ENCODE results near the gene KIF26B.

The KIF26B gene

GRCh38 chr1:245454051-245454450 is 299.3 kb downstream of the KIF26B start:
- ChIA-PET POLR2A (ENCODE audit: low non-redundant PET) (no interaction called here), CTCF (no interaction called here)
- TF ChIP-seq CTCF (conservative IDR thresholded peaks at IDR 0.05; ENCODE audit: low read depth) = no peak
- no peak for DNase-seq (ENCODE audit: low spot score)
- no peak overlapping the region for H3K27ac ChIP-seq

DNA sequence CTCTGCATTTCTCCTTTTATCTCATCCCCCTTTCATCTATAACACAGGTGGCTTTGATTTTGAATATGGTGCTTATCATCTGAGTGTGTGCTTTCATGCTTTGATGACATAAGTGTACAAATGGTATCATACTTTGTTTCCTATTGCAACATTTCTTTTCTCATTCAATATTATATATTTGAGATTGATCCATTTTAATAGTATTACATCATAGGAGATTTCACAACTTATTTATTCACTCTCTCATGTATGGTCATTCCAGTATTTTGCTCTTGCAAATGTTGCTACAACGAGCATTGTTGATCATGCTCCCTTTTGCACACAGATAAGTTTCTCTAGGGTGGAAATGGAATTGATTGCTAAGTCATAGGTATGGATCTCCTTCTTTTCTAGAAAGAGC is 302.8 kb downstream of the KIF26B start:
- no peak for TF ChIP-seq CTCF (conservative IDR thresholded peaks at IDR 0.05; ENCODE audit: low read depth)
- H3K27ac ChIP-seq = no peak overlapping the region
- DNase-seq (ENCODE audit: low spot score) = no peak
- ChIA-PET CTCF (no interaction called here), POLR2A (ENCODE audit: low non-redundant PET) (no interaction called here)

DNA sequence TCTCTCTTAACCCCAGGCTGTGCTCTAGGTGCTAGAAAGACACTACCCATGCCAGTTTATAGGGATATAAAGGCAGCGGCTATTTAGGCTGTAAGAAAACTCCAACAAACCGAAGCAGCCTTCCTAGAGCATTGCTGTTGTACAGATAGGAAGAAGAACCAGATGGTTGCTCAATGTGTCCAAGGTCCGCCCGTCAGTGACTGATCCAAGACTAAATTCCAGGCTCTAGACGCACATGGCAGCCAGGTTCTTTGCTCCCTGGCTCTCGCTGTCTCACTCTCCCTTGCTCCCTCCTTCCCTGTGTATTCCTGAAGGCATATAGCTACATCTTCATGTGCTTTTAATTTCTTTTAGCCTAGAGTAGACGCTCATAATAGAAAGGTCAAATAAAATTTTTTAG is 303.4 kb downstream of the KIF26B start:
- no peak for TF ChIP-seq CTCF (conservative IDR thresholded peaks at IDR 0.05; ENCODE audit: low read depth)
- ChIA-PET POLR2A (ENCODE audit: low non-redundant PET) (no interaction called here), CTCF (no interaction called here)
- H3K27ac ChIP-seq = no peak overlapping the region
- DNase-seq (ENCODE audit: low spot score) = no peak

GRCh38 chr1:245458761-245459174 is 304.0 kb downstream of the KIF26B start:
- TF ChIP-seq CTCF (conservative IDR thresholded peaks at IDR 0.05; ENCODE audit: low read depth) = no peak
- POLR2A ChIA-PET (ENCODE audit: low non-redundant PET) = interaction anchor here (0.5 kb wide), 1 partner anchor 118 kb away, joined by 11 read pairs; no protein-coding TSS in a partner anchor
- H3K27ac ChIP-seq = no peak overlapping the region

GRCh38 chr1:245459621-245460020 is 304.8 kb downstream of the KIF26B start:
- no peak for DNase-seq (ENCODE audit: low spot score)
- H3K27ac ChIP-seq = no peak overlapping the region
- TF ChIP-seq CTCF (conservative IDR thresholded peaks at IDR 0.05; ENCODE audit: low read depth) = no peak
- ChIA-PET POLR2A (ENCODE audit: low non-redundant PET) (no interaction called here), CTCF (interaction anchor here (0.7 kb wide), 1 partner anchor 28 kb away, joined by 7 read pairs; no protein-coding TSS in a partner anchor)

More at GRCh38 chr1:245458761-245459174, 304.0 kb downstream of the KIF26B start:
- CTCF ChIA-PET = no interaction called here
- DNase-seq (ENCODE audit: low spot score) = peak; percentile 30

DNA sequence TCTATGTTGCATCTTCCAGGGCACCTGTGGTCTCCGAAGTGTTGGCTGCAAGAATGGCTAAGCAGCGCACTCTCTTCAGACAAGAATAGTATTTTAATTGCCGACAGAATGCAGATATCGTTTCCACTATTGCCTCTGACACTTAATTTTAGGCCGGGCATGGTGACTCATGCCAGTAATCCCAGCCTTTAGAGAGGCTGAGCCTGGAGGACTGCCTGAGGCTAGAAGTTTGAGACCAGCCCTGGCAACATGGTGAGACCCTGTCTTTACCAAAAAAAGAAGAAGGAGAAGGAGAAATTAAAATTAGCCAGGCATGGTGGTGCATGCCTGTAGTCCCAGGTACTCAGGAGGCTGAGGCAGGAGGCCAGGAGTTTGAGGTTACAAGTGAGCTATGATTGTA is 306.9 kb downstream of the KIF26B start:
- no peak for DNase-seq (ENCODE audit: low spot score)
- POLR2A ChIA-PET (ENCODE audit: low non-redundant PET) = no interaction called here
- CTCF ChIA-PET = interaction anchor here (0.8 kb wide), 1 partner anchor 39 kb away, joined by 5 read pairs; no protein-coding TSS in a partner anchor

More for the DNA sequence above, 306.9 kb downstream of the KIF26B start:
- no peak for TF ChIP-seq CTCF (conservative IDR thresholded peaks at IDR 0.05; ENCODE audit: low read depth)
- no peak overlapping the region for H3K27ac ChIP-seq
